ENCODE measurements around the gene PALLD.

The PALLD gene

DNA sequence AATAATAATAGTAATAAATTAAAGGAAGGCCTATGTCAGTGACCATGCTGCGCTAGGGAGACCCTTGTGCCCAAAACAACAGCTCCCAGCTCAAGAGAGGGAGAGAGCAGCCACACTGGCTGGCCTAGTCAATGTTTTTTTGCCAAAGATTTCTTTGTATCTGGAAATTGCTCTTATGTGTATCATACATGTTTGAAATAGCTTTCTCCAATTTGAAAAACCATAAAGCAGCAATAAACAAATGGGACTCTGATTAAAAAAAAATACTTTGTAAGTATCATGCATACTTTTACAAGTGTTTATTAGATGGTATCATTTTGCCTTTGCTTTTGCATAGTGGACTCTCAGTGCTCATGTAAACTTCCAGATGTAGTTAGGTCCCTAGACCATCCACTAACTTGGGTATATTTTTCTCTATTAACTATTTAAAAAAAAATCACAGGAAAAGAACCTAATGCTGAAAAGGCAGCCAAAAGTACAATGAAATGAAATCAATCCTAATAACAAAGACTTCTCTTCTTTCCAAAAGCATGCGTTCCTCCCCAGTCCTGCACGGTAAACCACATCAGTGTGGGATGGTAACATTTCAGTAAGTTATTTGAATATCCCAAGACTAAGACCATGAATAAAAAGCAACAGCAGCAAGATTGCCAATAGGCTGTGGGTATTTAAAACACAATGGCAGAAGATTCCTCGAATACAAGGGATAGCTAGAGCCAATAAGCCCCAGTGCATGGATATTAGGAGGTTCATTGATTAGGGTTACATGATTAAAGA is 117.6 kb downstream of the PALLD start:
- H3K27me3 ChIP-seq (ENCODE audit: insufficient read depth, low read length): no peaks in the 10 kb centered on the region
- no peaks in the 10 kb centered on the region for H3K36me3 ChIP-seq (ENCODE audit: insufficient read depth, low read length)
- peak overlapping the region; percentile 7; the same call in 1 of the 2 replicates for H3K27ac ChIP-seq (ENCODE audit: low read depth, low read length)
- WGBS: 81% methylated on average over 3 of the region's 4 CpGs
- 0 out of 2 replicates have a peak overlapping the region, but pooled peaks have one; percentile 3 for H3K9ac ChIP-seq (ENCODE audit: low read depth, low read length)
- peaks cover 22% of the 10 kb centered on the region for H3K4me1 ChIP-seq (ENCODE audit: insufficient read depth, low read length)
- no peak overlapping the region for H3K4me3 ChIP-seq (ENCODE audit: low read length)
- no peaks in the 10 kb centered on the region for H3K9me3 ChIP-seq (ENCODE audit: insufficient read depth, low read depth, low read length)

DNA sequence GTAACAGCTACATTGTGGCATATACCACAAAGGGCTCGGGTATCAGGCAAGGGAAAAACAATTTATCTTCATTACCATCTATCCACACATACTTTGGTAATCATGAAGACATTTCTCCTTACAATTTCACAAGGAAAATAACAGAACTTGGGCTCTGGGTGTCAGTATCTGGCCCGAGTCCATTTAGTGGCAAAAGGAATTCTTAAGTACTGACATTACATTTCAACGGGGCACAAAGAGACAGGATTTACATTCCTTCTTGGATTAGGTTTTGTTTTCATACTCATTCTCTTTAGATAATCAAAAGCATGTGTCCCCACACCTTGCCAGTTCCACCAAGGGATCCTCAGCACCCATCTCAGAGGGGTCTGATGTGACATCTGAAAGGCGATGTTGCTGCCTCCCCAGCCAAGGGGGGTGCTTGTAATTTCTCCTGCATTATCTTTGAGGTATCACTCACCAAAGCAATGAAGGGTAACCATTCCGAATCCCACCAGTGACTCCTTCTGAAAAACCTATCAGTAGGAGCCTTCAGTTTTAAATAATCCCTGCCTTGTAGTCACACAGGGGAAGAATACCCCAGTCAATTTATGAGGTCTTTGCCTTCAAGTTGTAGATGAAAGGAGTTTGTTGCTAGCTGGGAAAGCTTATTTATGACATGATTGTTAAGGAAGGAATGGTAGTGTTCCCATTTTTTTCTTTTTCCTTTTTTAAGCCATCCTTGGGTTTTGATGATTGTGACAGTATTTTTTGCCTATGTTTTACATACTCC is 118.6 kb downstream of the PALLD start:
- peaks cover 22% of the 10 kb centered on the region for H3K4me1 ChIP-seq (ENCODE audit: insufficient read depth, low read length)
- WGBS: 49% methylated on average over 5 of the region's 5 CpGs
- H3K27me3 ChIP-seq (ENCODE audit: insufficient read depth, low read length): no peaks in the 10 kb centered on the region
- peak overlapping the region; percentile 52 for H3K27ac ChIP-seq (ENCODE audit: low read depth, low read length)
- no peaks in the 10 kb centered on the region for H3K9me3 ChIP-seq (ENCODE audit: insufficient read depth, low read depth, low read length)
- H3K36me3 ChIP-seq (ENCODE audit: insufficient read depth, low read length): no peaks in the 10 kb centered on the region
- no peak overlapping the region for H3K9ac ChIP-seq (ENCODE audit: low read depth, low read length)
- no peak overlapping the region for H3K4me3 ChIP-seq (ENCODE audit: low read length)

DNA sequence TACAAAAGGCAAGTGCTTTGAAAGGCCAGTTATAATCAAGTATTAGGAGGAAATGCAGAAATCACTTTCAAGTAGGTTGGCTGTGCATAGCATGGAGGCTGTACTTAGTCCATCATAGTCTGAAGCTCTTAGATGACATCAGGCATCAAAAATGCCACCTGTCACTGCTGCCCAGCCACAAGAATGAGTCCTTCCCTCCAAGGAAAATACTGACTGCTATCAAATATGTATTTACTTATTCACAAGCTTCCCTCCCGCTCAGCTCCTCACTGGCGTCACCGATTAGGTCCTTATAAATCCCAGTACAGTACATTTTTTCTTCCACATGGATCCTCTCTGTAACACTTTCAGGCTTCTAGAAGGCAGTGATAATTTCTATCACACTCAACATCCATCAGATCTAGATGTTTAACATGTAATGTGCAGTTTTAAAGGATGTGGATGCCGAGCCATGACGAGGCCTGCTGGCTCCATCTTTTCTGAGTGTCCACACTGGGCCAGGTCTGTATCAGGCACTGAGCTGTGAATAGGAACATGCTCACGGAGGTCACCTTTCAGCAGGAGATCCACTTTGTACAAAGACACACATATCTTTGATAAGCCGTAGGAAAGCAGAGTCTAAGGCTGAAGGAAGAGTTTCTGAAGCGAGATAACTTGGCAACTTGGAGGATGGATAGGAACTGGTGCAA is 121.9 kb downstream of the PALLD start:
- Histone ChIP-seq H3K27ac (ENCODE audit: low read depth, low read length) (no peak overlapping the region), H3K27me3 (ENCODE audit: insufficient read depth, low read length) (no peaks in the 10 kb centered on the region), H3K9me3 (ENCODE audit: insufficient read depth, low read depth, low read length) (no peaks in the 10 kb centered on the region), H3K36me3 (ENCODE audit: insufficient read depth, low read length) (no peaks in the 10 kb centered on the region), H3K9ac (ENCODE audit: low read depth, low read length) (no peak overlapping the region), H3K4me1 (ENCODE audit: insufficient read depth, low read length) (peaks cover 41% of the 10 kb centered on the region), H3K4me3 (ENCODE audit: low read length) (no peak overlapping the region)
- WGBS: 93% methylated on average over 8 of the region's 8 CpGs

DNA sequence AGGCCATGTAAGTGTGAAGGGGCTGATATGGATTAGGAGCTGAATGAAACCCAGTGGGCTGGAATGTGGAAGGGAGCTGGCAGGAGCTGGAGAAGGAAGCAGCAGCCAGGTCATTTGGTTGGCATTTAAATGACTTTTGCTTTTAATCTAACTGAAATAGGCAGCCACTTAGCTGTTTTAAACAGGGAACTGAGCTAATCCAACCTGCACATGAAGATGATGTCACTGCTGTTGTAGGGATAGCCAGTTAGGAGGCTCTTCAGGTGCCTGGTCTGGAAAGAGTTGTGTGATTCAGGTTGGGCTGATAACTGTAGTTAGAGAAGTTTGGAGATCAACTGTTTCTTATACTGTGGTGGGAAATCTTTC is 122.4 kb downstream of the PALLD start:
- Histone ChIP-seq H3K27ac (ENCODE audit: low read depth, low read length) (no peak overlapping the region), H3K4me1 (ENCODE audit: insufficient read depth, low read length) (peaks cover 39% of the 10 kb centered on the region)

DNA sequence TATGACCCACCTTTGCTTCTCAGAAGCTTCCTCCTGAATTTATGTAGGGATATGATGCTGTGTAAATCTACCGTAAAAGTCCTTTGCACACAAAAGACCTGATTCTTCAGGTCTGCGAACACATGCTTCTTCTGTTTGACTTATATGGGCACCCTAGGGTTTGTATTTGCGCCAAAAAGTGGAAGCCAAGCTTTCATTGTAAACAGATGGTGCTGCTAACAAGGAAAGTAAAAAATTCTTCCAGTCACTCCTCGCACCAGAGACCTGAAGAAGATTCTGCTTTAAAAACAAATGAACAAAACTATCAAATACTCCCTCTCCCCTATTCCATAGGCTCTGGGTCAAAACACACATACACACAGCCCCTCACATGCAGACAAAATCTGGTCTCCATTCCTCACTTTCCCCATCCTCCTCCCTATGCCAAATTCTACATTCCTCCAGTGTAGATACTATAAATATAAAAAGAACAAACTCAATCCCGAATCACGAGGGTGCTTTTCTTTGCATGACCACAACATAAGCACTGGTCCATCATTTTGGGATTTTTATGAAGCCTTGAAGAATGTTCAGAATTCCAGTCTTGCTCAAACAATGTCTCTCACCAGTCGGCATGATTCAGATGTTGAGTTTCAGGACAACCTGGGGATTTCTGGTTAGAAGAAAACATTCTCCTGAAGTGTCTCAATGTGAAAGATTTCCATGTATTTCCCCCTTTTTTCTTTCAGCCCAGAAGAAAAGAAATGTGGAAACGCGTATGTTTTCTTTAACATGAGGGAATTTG is 125.1 kb downstream of the PALLD start:
- Histone ChIP-seq H3K27ac (ENCODE audit: low read depth, low read length) (no peak overlapping the region), H3K9me3 (ENCODE audit: insufficient read depth, low read depth, low read length) (no peaks in the 10 kb centered on the region), H3K36me3 (ENCODE audit: insufficient read depth, low read length) (no peaks in the 10 kb centered on the region), H3K4me3 (ENCODE audit: low read length) (no peak overlapping the region), H3K4me1 (ENCODE audit: insufficient read depth, low read length) (peaks cover 19% of the 10 kb centered on the region), H3K9ac (ENCODE audit: low read depth, low read length) (no peak overlapping the region), H3K27me3 (ENCODE audit: insufficient read depth, low read length) (no peaks in the 10 kb centered on the region)
- 91% methylated on average over 7 of the region's 9 CpGs for WGBS

More for the DNA sequence above, 122.4 kb downstream of the PALLD start:
- Histone ChIP-seq H3K9me3 (ENCODE audit: insufficient read depth, low read depth, low read length) (no peaks in the 10 kb centered on the region), H3K9ac (ENCODE audit: low read depth, low read length) (no peak overlapping the region), H3K36me3 (ENCODE audit: insufficient read depth, low read length) (no peaks in the 10 kb centered on the region), H3K27me3 (ENCODE audit: insufficient read depth, low read length) (no peaks in the 10 kb centered on the region), H3K4me3 (ENCODE audit: low read length) (no peak overlapping the region)

DNA sequence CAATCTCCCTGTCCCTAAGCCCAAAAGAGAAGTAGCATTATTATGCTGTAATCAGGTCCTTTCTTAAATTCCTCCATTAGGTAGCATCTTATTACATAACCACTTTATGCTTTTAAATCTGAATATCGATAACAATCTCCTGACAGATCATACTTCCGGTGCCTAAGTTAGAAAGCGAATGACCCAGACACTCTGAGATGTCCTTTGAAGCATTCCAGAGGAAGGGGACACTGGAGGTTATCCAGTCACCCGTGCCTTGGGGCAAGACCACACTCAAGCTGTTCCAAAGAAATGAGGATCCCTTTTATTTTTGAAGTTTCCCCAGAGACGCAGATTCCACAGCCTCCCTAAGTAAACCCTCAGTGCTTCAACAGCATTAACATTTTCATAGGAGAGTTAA is 125.7 kb downstream of the PALLD start:
- H3K36me3 ChIP-seq (ENCODE audit: insufficient read depth, low read length): no peaks in the 10 kb centered on the region
- no peak overlapping the region for H3K4me3 ChIP-seq (ENCODE audit: low read length)
- H3K9me3 ChIP-seq (ENCODE audit: insufficient read depth, low read depth, low read length): no peaks in the 10 kb centered on the region
- 72% methylated on average over 5 of the region's 5 CpGs for WGBS
- H3K4me1 ChIP-seq (ENCODE audit: insufficient read depth, low read length): peaks cover 19% of the 10 kb centered on the region
- H3K9ac ChIP-seq (ENCODE audit: low read depth, low read length): no peak overlapping the region
- H3K27ac ChIP-seq (ENCODE audit: low read depth, low read length): no peak overlapping the region
- no peaks in the 10 kb centered on the region for H3K27me3 ChIP-seq (ENCODE audit: insufficient read depth, low read length)

DNA sequence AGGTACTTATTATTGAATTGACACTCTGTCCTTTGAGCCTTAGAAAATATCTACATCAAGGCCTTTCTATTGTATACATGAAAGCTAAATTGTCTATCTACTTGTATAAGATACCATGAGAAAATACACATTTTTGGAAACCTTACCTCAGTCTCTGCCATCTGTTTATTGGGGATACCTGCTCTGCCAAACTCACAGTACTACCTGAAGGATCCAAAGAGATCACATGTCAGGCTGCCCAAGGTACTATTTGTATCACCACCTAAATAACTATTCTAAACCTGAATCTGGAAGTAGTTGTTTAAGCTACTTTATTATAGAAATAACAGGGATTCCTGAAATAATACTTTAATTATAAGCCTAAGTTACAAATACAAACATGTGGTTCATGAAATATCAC is 126.2 kb downstream of the PALLD start:
- Histone ChIP-seq H3K9ac (ENCODE audit: low read depth, low read length) (no peak overlapping the region), H3K36me3 (ENCODE audit: insufficient read depth, low read length) (no peaks in the 10 kb centered on the region), H3K27ac (ENCODE audit: low read depth, low read length) (no peak overlapping the region), H3K4me3 (ENCODE audit: low read length) (no peak overlapping the region), H3K9me3 (ENCODE audit: insufficient read depth, low read depth, low read length) (no peaks in the 10 kb centered on the region), H3K27me3 (ENCODE audit: insufficient read depth, low read length) (no peaks in the 10 kb centered on the region), H3K4me1 (ENCODE audit: insufficient read depth, low read length) (peaks cover 19% of the 10 kb centered on the region)

DNA sequence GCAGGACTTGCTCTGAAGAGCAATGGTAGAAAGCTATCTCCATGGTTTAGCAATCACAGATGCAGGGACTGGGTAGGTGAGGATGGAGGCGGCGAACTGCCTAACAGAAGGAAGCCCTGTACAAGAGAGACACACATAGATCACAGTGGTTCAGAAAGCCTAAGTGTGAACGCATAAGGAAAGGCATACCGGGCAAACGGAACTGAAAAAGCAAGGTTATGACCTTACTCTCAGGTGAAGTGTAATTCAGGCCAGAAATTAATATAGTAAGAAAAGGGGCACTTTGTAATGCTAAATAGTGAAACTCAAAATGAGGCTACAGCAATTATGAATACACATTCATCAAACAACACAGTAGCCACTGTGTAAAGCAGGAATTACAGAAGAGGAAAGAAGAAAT is 126.6 kb downstream of the PALLD start:
- H3K9ac ChIP-seq (ENCODE audit: low read depth, low read length): no peak overlapping the region
- H3K36me3 ChIP-seq (ENCODE audit: insufficient read depth, low read length): no peaks in the 10 kb centered on the region
- no peak overlapping the region for H3K4me3 ChIP-seq (ENCODE audit: low read length)
- H3K27me3 ChIP-seq (ENCODE audit: insufficient read depth, low read length): no peaks in the 10 kb centered on the region
- peaks cover 19% of the 10 kb centered on the region for H3K4me1 ChIP-seq (ENCODE audit: insufficient read depth, low read length)
- no peaks in the 10 kb centered on the region for H3K9me3 ChIP-seq (ENCODE audit: insufficient read depth, low read depth, low read length)
- 91% methylated on average over 5 of the region's 5 CpGs for WGBS
- H3K27ac ChIP-seq (ENCODE audit: low read depth, low read length): no peak overlapping the region

DNA sequence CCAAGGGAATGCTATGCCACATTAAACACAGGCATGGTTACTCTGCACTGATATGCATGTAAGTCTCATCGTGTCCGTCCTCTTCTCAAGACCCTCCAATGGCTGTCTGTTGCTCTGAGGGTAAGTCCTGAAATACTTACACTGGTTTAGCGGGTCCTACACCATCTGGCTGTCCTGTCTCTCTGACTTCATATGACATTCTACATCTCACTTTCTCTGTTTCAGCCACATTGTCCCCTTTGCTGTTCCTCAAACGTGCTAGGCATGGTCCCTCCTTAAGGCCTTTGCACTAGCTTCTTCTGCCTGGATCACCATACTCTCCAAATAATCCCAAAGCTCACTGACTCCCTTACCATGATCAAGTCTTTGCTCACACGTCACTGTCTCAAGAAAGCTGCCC is 131.4 kb downstream of the PALLD start:
- Histone ChIP-seq H3K36me3 (ENCODE audit: insufficient read depth, low read length) (no peaks in the 10 kb centered on the region), H3K27ac (ENCODE audit: low read depth, low read length) (no peak overlapping the region), H3K4me1 (ENCODE audit: insufficient read depth, low read length) (peaks cover 24% of the 10 kb centered on the region), H3K27me3 (ENCODE audit: insufficient read depth, low read length) (peaks cover 4% of the 10 kb centered on the region; the same call in 1 of the 2 replicates), H3K9ac (ENCODE audit: low read depth, low read length) (no peak overlapping the region), H3K9me3 (ENCODE audit: insufficient read depth, low read depth, low read length) (no peaks in the 10 kb centered on the region), H3K4me3 (ENCODE audit: low read length) (no peak overlapping the region)
- WGBS: 87% methylated on average over 5 of the region's 5 CpGs

DNA sequence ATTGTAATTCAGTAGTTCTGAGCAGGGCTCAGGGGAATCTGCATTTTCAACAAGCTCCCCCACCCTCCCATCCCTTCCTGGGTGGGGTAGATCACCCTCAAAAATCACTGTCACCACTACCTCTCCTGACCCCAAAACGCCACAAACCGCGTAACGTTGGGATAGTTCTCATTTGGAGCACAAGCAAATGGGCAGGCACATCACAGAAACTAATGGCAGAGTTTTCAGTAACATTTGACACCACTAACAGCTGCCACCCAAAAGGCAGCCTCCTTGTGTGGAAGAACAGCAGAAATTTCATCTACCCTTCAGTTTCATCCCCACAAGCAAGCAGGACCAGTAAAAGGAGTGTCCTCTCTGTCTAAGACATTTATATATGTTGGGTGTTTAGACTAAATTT is 132.7 kb downstream of the PALLD start:
- Histone ChIP-seq H3K4me1 (ENCODE audit: insufficient read depth, low read length) (peaks cover 37% of the 10 kb centered on the region), H3K4me3 (ENCODE audit: low read length) (no peak overlapping the region), H3K9me3 (ENCODE audit: insufficient read depth, low read depth, low read length) (no peaks in the 10 kb centered on the region), H3K36me3 (ENCODE audit: insufficient read depth, low read length) (no peaks in the 10 kb centered on the region), H3K27me3 (ENCODE audit: insufficient read depth, low read length) (peaks cover 4% of the 10 kb centered on the region; the same call in 1 of the 2 replicates), H3K27ac (ENCODE audit: low read depth, low read length) (no peak overlapping the region), H3K9ac (ENCODE audit: low read depth, low read length) (no peak overlapping the region)
- whole genome bisulfite sequencing: 93% methylated on average over 4 of the region's 4 CpGs
